HG03039 (cell line): Measurements from ENCODE around the gene MYZAP.

ENCODE experiments used
- ATAC-seq: cut with Tn5 transposase; IDR thresholded peaks from one replicate; pipeline ENCODE4 v1.9.1; 2021; ENCODE audit warnings: mild to moderate bottlenecking, moderate library complexity; ENCODE audit not compliant: unreplicated experiment

MYZAP gene

DNA sequence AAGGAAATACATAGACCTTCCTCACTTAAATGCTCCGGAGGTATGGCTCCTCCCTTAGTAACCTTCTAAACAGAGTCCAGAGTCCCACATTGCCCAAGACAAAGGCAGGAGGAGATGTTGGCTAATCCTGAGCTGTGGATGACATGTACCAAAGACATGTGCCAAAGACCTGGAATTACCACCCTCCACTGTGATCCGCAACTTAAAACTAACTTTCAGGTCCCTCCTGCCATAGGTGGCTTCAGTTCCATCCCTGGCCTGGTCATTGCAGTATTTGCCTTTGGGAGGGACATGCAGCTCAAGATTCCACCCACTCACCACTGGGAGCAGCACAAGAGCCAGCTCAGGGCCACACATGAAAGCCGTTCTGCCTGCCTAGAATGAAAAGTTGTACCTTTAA lies 28.0 kb downstream of the MYZAP start:
- ATAC-seq = no peak

- no peak for ATAC-seq
Observed at GRCh38 chr15:57624730-57625129, 33.0 kb downstream of the MYZAP start.

- ATAC-seq = no peak
Observed at GRCh38 chr15:57625703-57626448, 34.2 kb downstream of the MYZAP start.

- no peak for ATAC-seq
Observed at GRCh38 chr15:57626713-57627440, 35.2 kb downstream of the MYZAP start.

DNA sequence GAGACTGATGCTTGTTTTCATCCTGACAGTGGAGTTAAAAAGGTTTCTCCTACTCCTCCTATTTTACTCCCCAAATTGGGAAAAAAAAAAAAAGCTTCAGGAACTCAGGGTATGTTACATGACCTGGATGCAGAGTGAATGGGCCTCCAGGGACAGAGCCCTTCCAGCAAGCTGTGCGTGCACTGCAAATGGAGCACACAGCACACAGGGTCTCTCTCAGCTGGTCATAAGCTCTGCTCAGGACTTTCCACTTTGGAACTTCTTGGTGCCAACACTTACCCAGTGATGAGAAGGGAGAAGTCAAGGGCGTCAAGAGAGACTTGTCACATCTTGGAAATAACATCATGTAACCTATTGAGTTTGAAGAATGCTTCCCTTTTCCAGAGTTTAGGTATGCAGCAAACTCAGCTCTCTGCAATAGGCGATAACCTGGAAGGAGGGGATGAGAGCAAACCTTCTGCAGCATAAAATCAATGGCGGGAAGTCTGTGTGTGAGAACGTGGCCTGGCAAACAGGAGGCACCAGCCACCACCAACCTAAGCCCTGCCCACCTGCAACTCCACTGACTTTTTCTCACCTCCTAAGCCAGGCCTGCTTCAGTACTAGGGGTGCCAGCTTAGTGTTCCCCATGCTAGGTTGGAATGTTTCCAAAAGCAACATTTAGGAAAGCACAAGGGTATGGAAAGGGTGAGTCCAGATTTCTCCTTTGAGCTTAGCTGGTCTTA lies 39.8 kb downstream of the MYZAP start:
- ATAC-seq = no peak

- ATAC-seq = no peak
Observed at GRCh38 chr15:57634290-57634689, 42.6 kb downstream of the MYZAP start.

GRCh38 chr15:57635300-57635909 lies 43.7 kb downstream of the MYZAP start:
- ATAC-seq = no peak

DNA sequence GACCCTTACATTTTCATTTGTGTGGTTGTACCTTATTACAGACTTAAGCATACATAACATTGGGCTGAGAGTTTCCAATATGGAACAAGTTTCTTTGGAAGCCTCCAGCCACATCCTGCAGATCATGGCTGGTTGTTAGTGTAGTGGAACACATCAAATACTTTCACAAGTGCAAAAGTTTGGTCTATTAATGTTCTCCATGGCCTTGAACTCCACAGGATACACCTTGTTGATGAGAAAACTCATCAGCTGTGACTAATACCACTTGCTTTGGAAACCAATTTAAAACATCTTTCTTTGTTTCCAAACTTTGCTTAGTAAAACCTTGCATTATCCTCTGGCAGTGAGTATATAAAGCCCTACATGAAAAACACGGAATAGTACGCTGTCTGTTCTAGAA lies 46.1 kb downstream of the MYZAP start:
- ATAC-seq = no peak

DNA sequence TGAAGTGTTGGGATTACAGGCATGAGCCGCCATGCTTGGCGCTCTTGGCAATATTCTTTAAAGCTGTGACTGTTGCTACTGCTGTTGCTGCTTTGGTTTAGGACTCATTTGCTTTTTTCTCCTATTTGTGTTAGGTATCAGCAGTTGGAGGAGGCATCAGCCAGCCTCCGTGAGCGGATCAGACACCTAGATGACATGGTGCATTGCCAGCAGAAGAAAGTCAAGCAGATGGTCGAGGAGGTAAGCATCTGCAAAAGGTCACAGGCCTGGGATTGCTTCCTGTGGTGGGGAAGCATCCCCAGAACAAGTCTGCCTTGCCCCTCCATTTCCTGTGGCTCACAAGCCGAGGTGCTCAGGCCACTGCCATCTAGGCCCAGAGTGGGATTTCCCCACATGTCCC lies 47.6 kb downstream of the MYZAP start:
- ATAC-seq = no peak

GRCh38 chr15:57640930-57641682 lies 49.4 kb downstream of the MYZAP start:
- ATAC-seq = no peak

- ATAC-seq = no peak
Observed at GRCh38 chr15:57643826-57644225, 52.1 kb downstream of the MYZAP start.

DNA sequence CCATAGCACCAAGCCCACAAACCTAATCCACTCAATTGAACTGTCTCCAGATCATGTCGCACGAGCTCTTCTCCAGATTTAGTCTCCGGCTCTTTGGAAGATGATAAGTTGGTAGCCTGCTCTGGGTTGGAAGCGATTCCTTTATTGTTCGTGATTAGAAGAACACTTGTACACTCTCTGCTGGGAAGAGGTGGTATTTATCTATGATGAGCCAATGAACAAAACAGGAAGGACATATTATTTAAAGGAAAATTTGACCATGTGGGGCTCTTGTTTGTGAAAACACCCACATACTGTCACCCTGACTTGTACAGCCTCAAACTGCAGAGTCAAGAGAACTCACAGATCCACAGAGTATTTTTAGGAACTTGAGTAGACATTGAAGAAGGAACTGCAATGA lies 54.4 kb downstream of the MYZAP start:
- ATAC-seq = no peak

GRCh38 chr15:57647071-57647790 lies 55.5 kb downstream of the MYZAP start:
- ATAC-seq = no peak

GRCh38 chr15:57647791-57648130 lies 56.1 kb downstream of the MYZAP start:
- no peak for ATAC-seq

GRCh38 chr15:57649138-57649537 lies 57.4 kb downstream of the MYZAP start:
- no peak for ATAC-seq

DNA sequence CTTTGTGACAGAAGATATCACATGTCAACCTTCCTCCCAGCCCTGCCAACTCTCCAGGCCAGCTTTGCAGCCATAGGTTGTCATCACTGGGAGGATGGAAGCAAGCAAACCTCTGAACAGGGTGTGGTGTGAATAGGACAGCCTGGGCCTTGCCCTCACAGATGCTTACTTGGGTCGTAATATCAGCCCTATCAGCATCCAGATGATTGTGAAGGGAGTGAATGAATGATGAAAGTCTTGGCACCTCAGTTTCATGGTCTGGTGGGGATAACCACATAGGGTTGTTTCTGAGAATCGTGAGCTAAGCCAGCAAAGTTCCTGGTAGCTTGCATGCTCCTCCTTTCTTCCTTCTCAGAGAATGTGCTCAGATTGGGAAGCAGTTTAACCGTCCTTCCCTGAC lies 59.7 kb downstream of the MYZAP start:
- no peak for ATAC-seq

DNA sequence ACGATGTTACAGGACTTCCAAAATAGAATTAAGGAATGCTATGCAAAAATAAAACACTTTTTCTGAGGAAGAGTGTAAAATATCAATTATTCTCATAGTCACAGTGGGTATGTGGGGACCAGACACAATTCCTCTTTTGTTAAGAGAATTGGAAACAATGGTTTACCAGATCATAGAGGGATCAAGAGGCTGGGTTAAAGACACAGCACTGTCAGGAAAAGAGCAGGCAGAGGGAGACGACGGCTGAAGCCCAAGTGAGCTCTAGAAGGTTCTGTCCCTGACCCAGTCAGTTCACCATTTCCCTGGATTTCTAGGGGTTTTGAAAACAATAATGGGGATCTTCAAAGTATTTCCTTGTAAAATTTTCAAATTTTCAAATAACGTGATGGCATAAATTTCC lies 60.8 kb downstream of the MYZAP start:
- ATAC-seq = no peak

DNA sequence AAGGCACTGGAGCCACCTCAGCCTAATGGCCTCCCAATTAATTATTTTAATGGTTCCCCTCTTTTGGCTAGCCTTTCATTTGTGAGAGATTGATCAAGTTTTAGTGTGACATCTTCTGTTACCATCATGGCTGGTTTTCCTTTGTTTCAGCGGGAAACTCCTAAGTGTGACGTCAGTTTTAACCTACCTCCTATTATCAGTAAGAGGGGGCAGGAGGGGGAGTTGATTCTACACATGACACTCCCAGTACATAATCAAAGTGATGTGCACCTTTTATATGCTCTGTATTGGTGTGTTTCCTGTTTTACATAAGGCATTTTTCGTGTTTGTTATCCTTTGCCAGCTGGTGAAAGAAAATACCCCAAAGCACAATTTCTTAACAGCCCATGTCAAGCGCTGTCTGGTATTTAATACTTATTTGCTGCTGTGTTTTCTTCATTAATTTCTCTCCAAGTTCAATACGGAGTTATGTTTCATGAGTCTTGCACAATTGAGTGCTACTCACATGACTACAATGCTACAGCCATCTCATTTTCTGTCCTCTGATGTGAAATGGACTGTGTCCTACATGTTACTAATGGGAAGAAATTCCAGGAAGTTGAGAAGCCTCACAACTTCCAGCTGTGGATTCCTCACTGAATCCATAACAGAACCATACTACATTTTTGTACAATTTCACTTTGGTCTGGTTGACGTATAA lies 62.6 kb downstream of the MYZAP start:
- no peak for ATAC-seq

- ATAC-seq = no peak
Observed at GRCh38 chr15:57655053-57655452, 63.3 kb downstream of the MYZAP start.

GRCh38 chr15:57655809-57656208 lies 64.1 kb downstream of the MYZAP start:
- ATAC-seq = no peak
